ENCODE results near the gene CSRP1.
"Not testable (repeated sequence)": the region's sequence is repeated elsewhere in the genome, so short reads cannot be mapped to it uniquely, and the experiment has no call there.

CSRP1 gene

DNA sequence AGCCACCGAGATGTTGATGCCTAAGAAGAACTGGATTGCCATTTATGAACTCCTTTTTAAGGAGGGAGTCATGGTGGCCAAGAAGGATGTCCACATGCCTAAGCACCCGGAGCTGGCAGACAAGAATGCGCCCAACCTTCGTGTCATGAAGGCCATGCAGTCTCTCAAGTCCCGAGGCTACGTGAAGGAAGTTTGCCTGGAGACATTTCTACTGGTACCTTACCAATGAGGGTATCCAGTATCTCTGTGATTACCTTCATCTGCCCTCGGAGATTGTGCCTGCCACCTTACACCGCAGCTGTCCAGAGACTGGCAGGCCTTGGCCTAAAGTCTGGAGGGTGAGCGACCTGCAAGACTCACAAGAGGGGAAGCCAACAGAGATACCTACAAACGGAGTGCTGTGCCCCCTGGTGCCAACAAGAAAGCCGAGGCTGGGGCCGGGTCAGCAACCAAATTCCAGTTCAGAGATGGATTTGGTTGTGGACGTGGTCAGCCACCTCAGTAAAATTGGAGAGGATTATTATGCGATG, 13.2 kb upstream of the CSRP1 start:
- DNase-seq; in situ Hi-C loops (cut with HindIII; ENCODE audit: low pct_ligation_motif_present, low pct_unique_long_range_greater_than_20kb, low sequenced_read_pairs): not testable (repeated sequence)

DNA sequence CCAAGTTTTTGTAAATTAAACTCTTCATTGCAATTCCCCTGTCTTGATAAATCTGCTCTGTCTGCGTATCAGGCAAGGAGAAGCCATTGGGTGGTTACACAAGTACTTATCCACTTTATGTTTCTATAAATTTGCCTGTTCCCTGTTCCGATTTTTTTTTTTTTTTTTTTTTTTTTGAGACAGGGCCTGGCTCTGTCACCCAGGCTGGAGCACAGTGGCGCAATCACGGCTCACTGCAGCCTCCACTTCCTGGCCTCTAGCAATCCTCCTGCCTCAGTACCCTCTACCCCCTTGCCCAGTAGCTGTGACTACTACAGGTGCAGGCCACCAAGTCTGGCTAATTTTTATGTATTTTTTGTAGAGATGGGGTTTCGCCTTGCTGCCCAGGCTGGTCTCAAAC, 11.1 kb upstream of the CSRP1 start:
- DNase-seq = no peak
- in situ Hi-C loops (cut with HindIII; ENCODE audit: low pct_ligation_motif_present, low pct_unique_long_range_greater_than_20kb, low sequenced_read_pairs) = no loop called here

- in situ Hi-C loops (cut with HindIII; ENCODE audit: low pct_ligation_motif_present, low pct_unique_long_range_greater_than_20kb, low sequenced_read_pairs) = no loop called here
- no peak for DNase-seq
Observed at GRCh38 chr1:201517631-201518030, 10.7 kb upstream of the CSRP1 start.

GRCh38 chr1:201516511-201517127, 9.7 kb upstream of the CSRP1 start:
- DNase-seq = no peak
- in situ Hi-C loops (cut with HindIII; ENCODE audit: low pct_ligation_motif_present, low pct_unique_long_range_greater_than_20kb, low sequenced_read_pairs) = no loop called here

GRCh38 chr1:201515895-201516294, 9.0 kb upstream of the CSRP1 start:
- DNase-seq = no peak
- in situ Hi-C loops (cut with HindIII; ENCODE audit: low pct_ligation_motif_present, low pct_unique_long_range_greater_than_20kb, low sequenced_read_pairs) = no loop called here

DNA sequence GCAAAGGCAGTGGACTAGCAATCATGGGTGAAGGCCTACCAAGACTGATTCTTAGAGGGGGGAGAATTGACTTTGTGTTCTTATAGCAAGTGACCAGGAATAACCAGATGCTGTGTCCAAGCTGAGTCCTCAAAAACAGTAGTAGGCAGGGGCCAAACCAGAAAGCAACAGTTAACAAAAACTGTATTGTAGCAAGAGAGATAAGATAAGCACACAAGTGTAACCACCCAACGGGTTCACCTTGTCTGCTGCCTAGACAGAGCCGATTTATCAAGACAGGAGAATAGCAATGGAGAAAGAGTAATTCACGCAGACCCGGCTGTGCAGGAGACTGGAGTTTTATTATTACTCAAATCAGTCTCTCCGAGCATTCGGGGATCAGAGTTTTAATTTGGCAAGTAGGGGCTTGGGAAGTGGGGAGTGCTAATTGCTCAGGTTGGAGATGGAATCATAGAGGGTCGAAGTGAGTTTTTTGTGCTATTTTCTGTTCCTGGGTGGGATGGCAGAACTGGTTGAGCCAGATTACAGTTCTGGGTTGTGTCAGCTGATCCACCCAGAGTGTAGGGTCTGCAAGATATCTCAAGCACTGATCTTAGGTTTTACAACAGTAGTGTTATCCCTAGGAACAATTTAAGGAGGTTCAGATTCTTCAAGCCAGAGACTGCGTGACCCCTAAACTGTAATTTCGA, 8.3 kb upstream of the CSRP1 start:
- in situ Hi-C loops (cut with HindIII; ENCODE audit: low pct_ligation_motif_present, low pct_unique_long_range_greater_than_20kb, low sequenced_read_pairs) = no loop called here
- DNase-seq = no peak

DNA sequence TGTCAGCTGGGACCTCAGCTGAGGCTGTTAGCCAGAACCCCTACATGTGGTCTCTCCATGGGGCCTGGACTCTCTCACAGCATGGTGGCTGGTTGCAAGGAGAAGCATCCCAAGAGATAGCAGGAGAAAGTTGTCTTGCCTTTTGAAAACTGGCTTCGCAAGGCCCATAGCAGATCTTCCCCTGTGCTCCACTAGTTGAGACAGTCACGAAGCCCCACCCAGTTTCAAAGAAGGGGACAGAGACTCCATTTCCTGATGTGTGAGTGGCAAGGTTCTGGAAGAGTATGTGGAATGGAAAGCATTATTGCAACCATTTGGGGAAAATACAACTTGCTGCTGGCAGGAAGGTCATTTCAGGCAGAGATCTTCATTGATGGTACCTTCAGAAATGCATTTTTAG, 7.5 kb upstream of the CSRP1 start:
- in situ Hi-C loops (cut with HindIII; ENCODE audit: low pct_ligation_motif_present, low pct_unique_long_range_greater_than_20kb, low sequenced_read_pairs) = no loop called here
- DNase-seq = no peak

DNA sequence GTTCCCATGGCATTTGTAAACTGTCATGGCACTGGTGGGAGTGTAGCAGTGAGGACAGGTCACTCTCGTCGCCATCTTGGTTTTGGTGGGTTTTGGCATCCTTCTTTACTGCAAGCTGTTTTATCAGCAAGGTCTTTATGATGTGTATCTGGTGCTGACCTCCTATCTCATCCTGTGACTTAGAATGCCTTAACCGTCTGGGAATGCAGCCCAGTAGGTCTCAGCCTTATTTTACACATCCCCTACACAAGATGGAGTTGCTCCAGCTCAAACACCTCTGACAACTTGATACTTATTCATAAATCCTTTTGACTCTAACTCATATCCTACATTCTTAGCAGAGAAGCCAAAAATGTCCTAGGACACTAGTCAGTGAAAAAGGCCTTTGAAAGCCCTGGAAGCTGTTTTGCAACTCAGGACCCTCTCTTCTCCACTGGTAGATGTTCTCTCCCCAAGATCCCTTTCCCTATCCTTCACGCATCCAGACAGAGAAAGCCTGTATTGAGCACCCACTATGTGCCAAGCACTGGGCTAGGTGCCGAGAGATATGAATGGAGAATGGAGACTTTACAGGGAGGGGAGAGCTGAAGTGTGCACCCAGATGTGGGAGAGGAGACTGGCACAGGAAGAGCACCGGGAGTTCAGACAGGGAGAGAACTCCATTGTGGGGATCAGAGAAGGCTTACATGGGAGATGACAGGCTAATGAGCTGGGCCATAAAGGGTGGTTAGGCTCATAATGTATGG, 6.7 kb upstream of the CSRP1 start:
- in situ Hi-C loops (cut with HindIII; ENCODE audit: low pct_ligation_motif_present, low pct_unique_long_range_greater_than_20kb, low sequenced_read_pairs) = no loop called here
- DNase-seq = no peak

GRCh38 chr1:201511941-201512539, 5.1 kb upstream of the CSRP1 start:
- DNase-seq = no peak
- in situ Hi-C loops (cut with HindIII; ENCODE audit: low pct_ligation_motif_present, low pct_unique_long_range_greater_than_20kb, low sequenced_read_pairs) = no loop called here

GRCh38 chr1:201511396-201511940, 4.5 kb upstream of the CSRP1 start:
- no peak for DNase-seq

DNA sequence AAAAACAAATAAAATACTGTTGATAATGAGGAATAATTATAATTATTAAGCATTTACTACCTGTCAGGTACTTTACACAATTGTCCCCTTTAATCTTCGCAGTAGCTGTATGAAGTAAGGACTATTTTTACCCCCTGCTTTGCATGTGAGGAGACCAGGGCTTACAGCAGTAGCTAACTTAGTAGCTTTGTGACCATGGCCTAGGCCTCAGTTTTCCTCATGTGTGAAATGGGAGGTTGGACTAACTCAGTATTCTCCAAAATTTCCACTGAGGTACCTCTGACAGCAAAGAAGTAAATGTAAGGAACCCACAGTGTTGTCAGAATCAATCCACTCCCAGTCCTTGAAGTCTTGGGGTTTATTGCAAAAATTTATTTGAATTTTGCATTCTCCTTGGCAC, 3.8 kb upstream of the CSRP1 start:
- DNase-seq = no peak
- in situ Hi-C loops (cut with HindIII; ENCODE audit: low pct_ligation_motif_present, low pct_unique_long_range_greater_than_20kb, low sequenced_read_pairs) = no loop called here

More at GRCh38 chr1:201511396-201511940, 4.5 kb upstream of the CSRP1 start:
- in situ Hi-C loops (cut with HindIII; ENCODE audit: low pct_ligation_motif_present, low pct_unique_long_range_greater_than_20kb, low sequenced_read_pairs) = no loop called here

DNA sequence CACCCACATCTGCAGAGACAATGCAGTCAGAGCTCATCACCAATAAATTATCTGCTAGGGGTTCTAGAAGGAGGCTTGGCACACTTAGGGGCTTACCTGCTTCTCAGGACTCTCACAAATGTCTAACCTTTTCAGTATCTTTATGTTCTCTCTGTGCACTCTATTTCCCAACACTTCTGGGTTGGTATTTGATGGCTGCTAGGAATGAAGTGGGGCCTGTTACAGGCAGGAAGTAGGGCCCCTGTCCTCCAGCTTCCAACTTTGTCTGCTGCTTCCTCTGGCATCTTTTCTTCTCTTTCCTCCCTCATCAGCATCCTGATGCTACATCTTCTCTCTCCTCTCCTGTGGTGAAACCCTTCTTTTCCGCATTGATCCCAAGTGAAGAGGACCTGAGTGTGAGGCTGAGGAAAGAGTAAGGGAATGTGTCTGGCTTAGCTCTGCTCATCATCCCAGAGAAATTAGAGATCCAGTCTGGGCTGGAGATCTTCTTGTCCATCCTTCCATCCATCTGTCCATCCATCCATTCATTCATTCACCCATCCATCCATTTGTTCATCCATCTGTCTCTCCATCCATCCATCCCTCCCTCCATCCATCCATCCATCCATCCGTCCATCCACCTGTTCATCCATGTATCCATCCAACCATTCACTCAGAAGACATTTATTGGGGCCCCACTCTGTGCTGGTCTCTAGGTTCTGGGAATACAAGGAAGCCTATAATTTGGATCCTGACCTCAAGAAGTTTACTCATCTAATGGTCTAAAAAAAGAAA, 2.9 kb upstream of the CSRP1 start:
- in situ Hi-C loops (cut with HindIII; ENCODE audit: low pct_ligation_motif_present, low pct_unique_long_range_greater_than_20kb, low sequenced_read_pairs) = no loop called here
- DNase-seq = no peak

GRCh38 chr1:201508809-201509208, 1.9 kb upstream of the CSRP1 start:
- in situ Hi-C loops (cut with HindIII; ENCODE audit: low pct_ligation_motif_present, low pct_unique_long_range_greater_than_20kb, low sequenced_read_pairs) = no loop called here
- no peak for DNase-seq

- in situ Hi-C loops (cut with HindIII; ENCODE audit: low pct_ligation_motif_present, low pct_unique_long_range_greater_than_20kb, low sequenced_read_pairs) = no loop called here
Observed at GRCh38 chr1:201507360-201507675, 395 bp upstream of the CSRP1 start.

DNA sequence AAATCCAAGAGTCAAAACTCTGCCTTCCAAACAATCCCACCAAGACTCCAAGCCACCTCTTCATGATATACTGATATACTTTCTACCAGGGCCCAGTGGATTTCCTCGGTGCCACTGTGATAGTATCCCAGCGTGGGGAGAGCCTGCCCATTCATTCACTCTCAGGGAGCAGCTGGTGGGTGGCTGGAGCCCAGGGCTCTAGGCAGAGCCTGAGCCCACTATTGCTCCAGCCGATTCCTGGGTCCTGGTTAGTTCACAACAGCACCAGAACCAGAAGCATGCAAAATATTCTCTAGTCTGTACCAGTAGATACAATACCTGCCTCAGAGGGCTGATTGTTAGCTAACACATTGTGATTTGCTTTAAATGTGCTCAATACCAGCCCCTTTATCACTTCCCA, 831 bp downstream of the CSRP1 start:
- no peak for DNase-seq
- in situ Hi-C loops (cut with HindIII; ENCODE audit: low pct_ligation_motif_present, low pct_unique_long_range_greater_than_20kb, low sequenced_read_pairs) = no loop called here

More at GRCh38 chr1:201507360-201507675, 395 bp upstream of the CSRP1 start:
- no peak for DNase-seq

GRCh38 chr1:201505503-201505890, 1.4 kb downstream of the CSRP1 start:
- no peak for DNase-seq
- in situ Hi-C loops (cut with HindIII; ENCODE audit: low pct_ligation_motif_present, low pct_unique_long_range_greater_than_20kb, low sequenced_read_pairs) = no loop called here

- no peak for DNase-seq
- in situ Hi-C loops (cut with HindIII; ENCODE audit: low pct_ligation_motif_present, low pct_unique_long_range_greater_than_20kb, low sequenced_read_pairs) = no loop called here
Observed at GRCh38 chr1:201504799-201505502, 2.0 kb downstream of the CSRP1 start.

GRCh38 chr1:201504179-201504631, 2.7 kb downstream of the CSRP1 start:
- no peak for DNase-seq
- in situ Hi-C loops (cut with HindIII; ENCODE audit: low pct_ligation_motif_present, low pct_unique_long_range_greater_than_20kb, low sequenced_read_pairs) = no loop called here

Data from ACHN (cell line).